Loucy (cell line): ENCODE data around the gene PPEF1.

ENCODE experiments used
- H2AFZ ChIP-seq: fragments of 200-600 bp; sonication (generic); 2 replicates; pipeline ENCODE4 v1.6.0; 2016; ENCODE audit warnings: antibody characterized with exemption, mild to moderate bottlenecking, low read length, moderate library complexity
- H3F3A ChIP-seq: fragments of 200-600 bp; 2 replicates; pipeline ENCODE4 v1.6.0; 2016; ENCODE audit warnings: antibody characterized with exemption, low read depth, mild to moderate bottlenecking
- H3K27me3 ChIP-seq: fragments of 200-600 bp; sonication (generic); 2 replicates; pipeline ENCODE4 v1.6.1; 2014; ENCODE audit warnings: low read length, mild to moderate bottlenecking; ENCODE audit not compliant: insufficient read depth, poor library complexity, severe bottlenecking
- H3K36me3 ChIP-seq: fragments of 200-600 bp; sonication (generic); 2 replicates; pipeline ENCODE4 v1.6.1; 2016; ENCODE audit warnings: low read length; ENCODE audit not compliant: insufficient read depth
- H3K4me1 ChIP-seq: fragments of 200-600 bp; sonication (generic); 2 replicates; pipeline ENCODE4 v1.5.1; 2014; ENCODE audit warnings: low read length, mild to moderate bottlenecking; ENCODE audit not compliant: insufficient read depth, poor library complexity, severe bottlenecking
- H3K4me2 ChIP-seq: fragments of 200-600 bp; sonication (generic); 2 replicates; pipeline ENCODE4 v1.6.0; 2014; ENCODE audit warnings: antibody characterized with exemption, low read length, low read depth, mild to moderate bottlenecking; ENCODE audit not compliant: poor library complexity, severe bottlenecking
- H3K4me3 ChIP-seq: fragments of 200-600 bp; sonication (generic); 2 replicates; pipeline ENCODE4 v1.5.1; 2014; ENCODE audit warnings: low read length, mild to moderate bottlenecking, mixed read lengths; ENCODE audit not compliant: poor library complexity, severe bottlenecking
- H3K79me2 ChIP-seq: fragments of 200-600 bp; sonication (generic); 2 replicates; pipeline ENCODE4 v1.6.1; 2014; ENCODE audit warnings: low read length; ENCODE audit not compliant: insufficient read depth
- H3K9ac ChIP-seq: fragments of 200-600 bp; sonication (generic); 2 replicates; pipeline ENCODE4 v1.6.0; 2014; ENCODE audit warnings: mild to moderate bottlenecking, low read depth, low read length, moderate library complexity; ENCODE audit not compliant: poor library complexity, severe bottlenecking
- H3K9me2 ChIP-seq: fragments of 200-600 bp; sonication (generic); replicated peaks from 2 replicates; pipeline ENCODE4 v1.6.1; 2016; ENCODE audit warnings: low read depth, low read length, mixed read lengths
- H3K9me3 ChIP-seq: fragments of 200-600 bp; sonication (generic); 2 replicates; pipeline ENCODE4 v1.6.1; 2014; ENCODE audit warnings: mild to moderate bottlenecking, antibody characterized with exemption, low read length, low read depth; ENCODE audit not compliant: insufficient read depth
- H4K20me1 ChIP-seq: fragments of 200-600 bp; sonication (generic); 2 replicates; pipeline ENCODE4 v1.6.0; 2014; ENCODE audit warnings: antibody characterized with exemption, low read length, mild to moderate bottlenecking; ENCODE audit not compliant: insufficient read depth, poor library complexity, severe bottlenecking
- CTCF ChIP-seq: fragments of 200-600 bp; sonication (generic); conservative IDR thresholded peaks from 2 replicates; pipeline ENCODE4 v1.5.1; 2014; ENCODE audit warnings: mild to moderate bottlenecking, antibody characterized with exemption, low read length
- EZH2phosphoT487 ChIP-seq: fragments of 200-600 bp; IDR thresholded peaks from 2 replicates; pipeline ENCODE4 v1.6.1; 2018; ENCODE audit warnings: antibody characterized with exemption, mild to moderate bottlenecking, moderate library complexity, borderline replicate concordance

PPEF1 gene

GRCh38 chrX:18692541-18692940 is 14.9 kb upstream of the PPEF1 start:
- Histone ChIP-seq H4K20me1 (no peaks in the 10 kb centered on the region), H3K4me3 (no peak overlapping the region), H3K79me2 (no peaks in the 10 kb centered on the region), H2AFZ (no peak overlapping the region), H3K4me2 (no peak overlapping the region), H3K4me1 (no peaks in the 10 kb centered on the region), H3K9ac (no peak overlapping the region), H3K27me3 (no peaks in the 10 kb centered on the region), H3K36me3 (no peaks in the 10 kb centered on the region), H3K9me3 (no peaks in the 10 kb centered on the region), H3K9me2 (no peaks in the 10 kb centered on the region), H3F3A (no peaks in the 10 kb centered on the region)
- TF ChIP-seq CTCF (no peak), EZH2phosphoT487 (no peak)

- TF ChIP-seq EZH2phosphoT487 = no peak
- TF ChIP-seq CTCF = no peak
- Histone ChIP-seq H3K79me2 (no peaks in the 10 kb centered on the region), H3K4me3 (no peak overlapping the region), H3K9me3 (no peaks in the 10 kb centered on the region), H3K4me1 (no peaks in the 10 kb centered on the region), H3F3A (no peaks in the 10 kb centered on the region), H3K9ac (no peak overlapping the region), H2AFZ (no peak overlapping the region), H4K20me1 (no peaks in the 10 kb centered on the region), H3K36me3 (no peaks in the 10 kb centered on the region), H3K9me2 (no peaks in the 10 kb centered on the region), H3K27me3 (no peaks in the 10 kb centered on the region), H3K4me2 (no peak overlapping the region)
Observed at GRCh38 chrX:18696653-18697052, 10.8 kb upstream of the PPEF1 start.

- Histone ChIP-seq H3K9me3 (no peaks in the 10 kb centered on the region), H3F3A (no peaks in the 10 kb centered on the region), H3K4me1 (no peaks in the 10 kb centered on the region), H3K9ac (no peak overlapping the region), H3K4me3 (no peak overlapping the region), H4K20me1 (no peaks in the 10 kb centered on the region), H3K36me3 (no peaks in the 10 kb centered on the region), H2AFZ (no peak overlapping the region), H3K4me2 (no peak overlapping the region), H3K9me2 (no peaks in the 10 kb centered on the region), H3K27me3 (no peaks in the 10 kb centered on the region), H3K79me2 (no peaks in the 10 kb centered on the region)
- no peak for TF ChIP-seq CTCF
- no peak for TF ChIP-seq EZH2phosphoT487
Observed at GRCh38 chrX:18698737-18699650, 8.5 kb upstream of the PPEF1 start.
